NCI-H82 treated with DMSO at 0.1 percent for 48 hours (cell line): ENCODE measurements around the gene UNC79.

Experiments
- DNase-seq: peaks from one replicate; lab custom pipeline; 2025; ENCODE audit not compliant: unreplicated experiment; lab: John Stamatoyannopoulos, UW

Gene UNC79

DNA sequence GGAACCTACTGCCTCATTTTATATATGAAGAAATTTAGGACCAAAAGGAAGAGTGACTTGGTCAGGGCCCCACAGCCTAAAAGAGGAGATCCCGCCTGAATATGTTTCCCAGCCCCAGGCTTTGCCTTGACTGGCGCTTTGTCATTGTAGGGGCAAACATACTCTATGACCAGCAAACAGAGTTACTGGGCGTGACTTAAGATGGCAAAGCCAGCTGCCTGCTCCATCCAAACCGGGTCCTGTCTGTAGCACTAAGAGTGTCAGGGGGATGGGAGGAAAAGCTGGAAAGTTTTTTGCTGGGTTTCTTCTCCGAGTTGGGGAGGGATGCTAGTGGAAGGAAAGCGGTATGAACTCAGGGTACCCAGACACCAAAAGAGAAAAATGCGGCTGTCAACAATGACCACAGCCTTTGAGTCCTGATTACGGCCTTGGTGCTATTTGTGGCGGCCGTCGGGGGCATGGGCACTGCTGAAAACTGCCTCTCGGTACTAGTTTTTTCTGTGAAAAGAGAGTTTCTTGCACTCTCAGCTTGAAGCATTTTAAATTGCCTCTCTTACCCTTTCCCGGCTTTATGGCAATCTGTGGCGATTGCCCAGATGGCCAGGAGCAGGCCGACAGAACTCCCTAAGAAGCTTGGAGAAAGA lies 274.9 kb downstream of the UNC79 start:
- DNase-seq: no peak

DNA sequence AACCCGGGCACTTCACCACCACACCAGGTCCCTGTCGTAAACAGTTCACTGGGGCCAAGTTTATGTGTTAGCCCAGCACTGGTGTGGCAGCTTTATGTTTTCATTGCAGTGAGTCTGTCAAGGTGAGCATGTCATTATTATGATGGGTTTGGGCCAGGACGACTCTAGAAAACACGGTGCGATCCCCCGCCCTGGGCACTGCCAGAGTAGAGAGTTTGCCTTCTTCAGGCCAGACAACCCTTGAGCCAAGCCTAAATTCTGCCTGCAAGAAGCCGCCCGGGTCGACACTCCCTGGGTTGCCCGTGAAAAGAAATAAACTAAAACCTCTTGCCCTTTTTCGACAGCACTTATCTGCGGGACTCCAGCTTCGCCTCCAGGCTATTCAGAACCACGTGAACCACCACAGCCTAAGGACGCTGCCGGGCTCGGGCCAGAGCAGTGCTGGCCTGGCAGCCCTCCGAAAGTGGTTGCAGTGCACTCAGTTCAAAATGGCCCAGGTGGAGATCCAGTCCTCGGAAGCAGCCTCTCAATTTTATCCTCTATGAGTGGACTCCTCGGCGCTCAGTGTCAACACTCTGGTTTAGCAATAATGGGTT lies 275.7 kb downstream of the UNC79 start:
- DNase-seq: no peak

DNA sequence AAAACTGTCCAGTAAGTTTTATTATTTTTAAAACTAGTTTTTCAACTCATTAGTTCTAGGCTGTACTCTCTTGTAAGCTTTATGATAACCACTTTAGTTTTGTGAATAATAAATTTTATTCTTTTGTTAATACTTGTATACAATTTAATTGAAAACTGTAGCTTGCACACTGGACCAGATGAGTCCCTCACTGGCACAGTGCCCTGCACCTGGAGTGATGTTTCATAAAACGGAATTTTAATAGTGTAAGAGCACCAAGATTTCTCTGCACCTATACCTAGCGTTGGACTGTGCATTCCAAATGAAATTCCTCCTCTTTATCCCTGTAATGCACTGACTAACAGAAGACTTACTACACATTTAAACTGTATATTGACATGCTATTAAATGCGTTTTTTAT lies 276.7 kb downstream of the UNC79 start:
- no peak for DNase-seq

DNA sequence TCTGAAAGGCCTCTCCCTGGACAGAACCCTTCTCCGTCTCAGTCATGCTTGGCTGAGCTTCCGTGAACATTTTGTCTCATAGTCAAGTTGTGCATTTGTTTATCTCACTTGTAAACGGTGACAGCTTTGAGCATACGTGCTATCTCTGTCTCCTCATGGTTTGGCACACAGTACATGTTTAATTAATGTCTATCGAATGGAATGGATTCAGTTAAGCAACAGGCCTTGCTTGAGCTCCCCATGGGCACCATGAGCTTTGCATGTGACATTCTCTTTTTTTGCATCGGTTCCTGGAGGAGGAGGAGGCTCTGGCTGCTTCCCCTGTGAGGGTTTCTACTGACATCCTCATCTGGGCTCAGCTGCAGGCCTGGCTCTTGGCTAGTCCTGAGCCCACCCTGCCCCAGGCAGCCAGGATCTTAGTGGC lies 277.6 kb downstream of the UNC79 start:
- no peak for DNase-seq

DNA sequence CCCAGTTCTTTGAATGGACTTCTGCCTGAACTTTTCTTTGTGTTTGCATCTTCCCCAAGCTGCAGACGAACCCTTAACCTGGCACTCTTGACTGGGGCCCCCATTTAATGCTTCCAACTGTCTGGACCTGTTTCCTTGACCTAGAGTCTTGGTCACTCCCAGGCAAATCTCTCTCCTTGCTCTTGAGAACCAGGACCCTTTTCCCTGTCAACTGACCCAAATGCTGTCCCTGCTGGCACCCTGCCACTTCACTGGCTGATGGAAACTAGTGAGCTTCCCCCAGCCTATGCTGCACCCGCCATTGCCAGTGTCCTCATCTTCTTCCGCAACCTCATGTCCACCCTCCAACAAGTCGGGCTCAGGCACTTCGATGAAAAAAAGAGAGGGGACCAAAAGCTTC lies 278.1 kb downstream of the UNC79 start:
- no peak for DNase-seq

DNA sequence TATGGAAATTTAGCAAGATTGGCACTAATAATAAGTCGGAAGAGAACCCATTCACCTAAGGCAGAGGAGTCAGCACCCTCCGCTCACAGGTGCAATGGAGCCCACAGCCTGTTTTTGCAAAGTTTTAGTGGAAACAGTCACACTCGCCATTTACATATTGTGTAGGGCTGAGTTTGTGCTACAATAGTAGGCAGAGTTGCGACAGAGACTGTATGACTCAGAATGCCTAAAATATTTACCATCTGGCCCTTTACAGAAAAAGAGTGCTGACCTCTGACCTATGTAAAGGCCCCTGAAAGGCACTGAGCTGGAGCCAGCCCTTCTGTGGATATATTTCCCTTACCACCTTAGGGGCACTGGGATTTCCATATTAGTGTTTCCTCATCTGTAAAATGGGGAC lies 278.5 kb downstream of the UNC79 start:
- DNase-seq: no peak

DNA sequence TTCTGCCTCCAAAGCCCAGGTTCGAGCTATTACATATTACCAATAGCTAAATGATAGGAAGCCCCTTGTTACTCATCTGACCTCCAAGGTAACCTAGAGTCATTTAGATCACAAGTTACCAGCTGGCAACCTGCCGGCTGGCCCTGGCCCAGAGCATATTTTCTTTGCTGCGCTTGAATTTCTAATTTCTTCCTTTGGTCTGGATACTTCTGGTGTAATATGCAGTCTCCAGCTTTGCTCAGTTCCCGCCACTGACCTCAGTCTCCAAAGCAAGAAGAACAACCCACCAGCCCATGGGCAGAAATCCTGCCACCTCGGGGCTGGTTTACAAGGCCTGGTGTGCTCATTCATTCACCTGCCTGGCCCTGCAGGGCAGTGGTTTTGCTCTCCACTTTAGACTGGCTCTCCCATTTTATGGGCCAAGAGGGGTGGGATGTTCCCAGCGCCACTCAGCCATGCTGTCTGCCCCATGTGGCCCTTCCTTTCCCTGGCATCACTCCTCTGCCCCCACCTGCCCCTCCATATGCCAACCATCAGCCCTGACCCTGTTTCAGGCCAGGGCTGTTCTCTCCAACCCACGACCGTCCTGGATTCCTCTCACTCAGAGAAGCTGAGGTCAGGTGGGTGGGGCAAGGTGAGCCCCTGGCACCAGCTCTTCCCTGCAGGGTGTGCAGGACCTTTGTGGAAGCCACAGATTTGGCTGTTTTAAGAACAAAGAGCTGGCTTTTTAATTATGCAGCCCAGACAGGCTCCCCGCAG lies 281.5 kb downstream of the UNC79 start:
- DNase-seq: no peak

DNA sequence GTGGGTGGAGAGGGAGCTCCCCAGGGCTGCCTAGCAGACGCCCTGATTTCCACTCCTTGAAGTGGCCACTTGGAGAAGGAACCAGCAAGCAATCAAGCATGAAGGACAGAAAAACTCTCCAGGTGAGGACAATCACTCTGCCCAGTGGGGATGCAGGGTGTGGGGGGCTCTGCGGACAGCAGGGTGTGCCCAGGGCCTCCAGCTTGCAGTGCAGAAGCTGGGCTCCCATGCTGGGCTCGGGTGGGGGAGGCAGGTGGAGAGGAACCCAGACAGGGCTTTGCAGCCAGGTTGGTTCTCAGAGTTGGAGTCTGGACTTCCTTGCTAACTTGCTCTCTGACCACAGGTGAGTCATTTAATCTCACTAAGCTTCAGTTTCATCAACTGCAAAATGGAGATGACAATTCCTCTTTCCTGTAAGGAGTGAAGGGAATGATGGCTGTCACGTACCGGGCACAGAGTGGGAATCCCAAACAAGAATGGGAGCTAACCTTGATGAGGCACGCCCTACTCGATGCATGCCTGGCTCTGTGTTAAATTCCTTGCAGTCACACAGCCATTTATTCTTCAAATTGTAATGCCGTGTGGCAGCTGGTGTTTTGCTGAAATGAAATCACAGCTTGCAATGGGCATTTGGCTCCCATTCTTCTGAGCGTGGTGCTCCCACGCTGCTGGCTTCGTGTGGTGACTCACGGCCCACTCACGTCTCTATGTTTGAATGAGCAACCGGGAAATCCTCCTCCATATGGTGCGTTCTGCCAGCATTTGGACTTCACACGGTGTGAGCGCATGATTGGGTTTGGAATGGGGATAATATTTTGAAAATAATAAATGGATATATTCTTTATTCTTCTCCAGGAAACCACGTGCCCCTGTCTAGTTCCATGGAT lies 282.3 kb downstream of the UNC79 start:
- no peak for DNase-seq

DNA sequence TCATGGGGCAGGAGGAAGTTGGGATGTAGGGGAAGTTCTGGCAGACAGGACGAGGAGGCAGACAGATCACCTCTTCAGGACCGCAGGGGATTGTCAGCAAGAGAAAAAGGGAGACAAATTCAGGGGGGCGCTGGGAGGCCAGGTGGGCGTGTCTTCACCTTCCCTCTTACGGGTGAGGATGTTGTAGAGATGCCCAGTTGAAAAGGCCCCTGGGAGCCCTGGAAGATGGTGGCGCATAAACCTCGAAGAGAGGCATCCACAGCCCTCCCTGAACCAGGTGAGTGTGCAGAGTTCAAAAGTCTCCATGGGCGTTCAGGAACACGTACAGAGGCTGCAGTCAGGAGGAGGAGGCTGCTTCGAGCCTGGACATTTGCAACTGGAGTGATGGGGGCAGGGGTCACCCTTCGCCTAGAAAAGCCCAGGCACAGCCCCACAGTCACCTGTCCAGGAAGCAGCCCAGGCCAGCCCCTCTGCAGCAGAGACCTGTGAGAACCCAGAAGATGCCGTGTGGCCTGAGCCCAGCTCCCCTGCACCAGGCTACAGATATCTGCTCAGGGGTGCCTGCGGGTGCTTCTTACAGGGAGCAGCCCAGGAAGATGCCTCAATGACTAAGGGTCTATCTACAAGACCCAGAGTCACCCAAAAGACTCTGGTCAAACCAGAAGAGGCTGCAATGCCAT lies 283.1 kb downstream of the UNC79 start:
- no peak for DNase-seq

DNA sequence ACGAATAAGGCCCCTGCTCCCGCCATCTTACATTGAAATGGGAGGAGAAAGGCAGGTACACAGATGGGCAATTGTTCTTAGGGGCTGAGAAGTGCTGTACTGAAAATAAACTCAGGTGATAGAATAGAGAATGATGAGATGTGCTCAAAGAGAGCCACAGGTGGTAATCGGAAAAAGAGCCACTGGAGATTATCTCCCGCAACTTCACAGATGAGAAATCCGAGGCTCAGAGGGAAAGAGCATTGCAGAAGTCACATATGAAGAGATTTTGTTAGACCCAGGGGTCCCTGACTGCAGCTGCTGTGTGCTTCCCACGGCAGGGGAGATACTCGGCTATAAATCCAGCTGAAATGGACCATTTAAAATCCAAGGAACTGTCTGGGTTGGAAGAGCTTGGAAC lies 283.9 kb downstream of the UNC79 start:
- no peak for DNase-seq

DNA sequence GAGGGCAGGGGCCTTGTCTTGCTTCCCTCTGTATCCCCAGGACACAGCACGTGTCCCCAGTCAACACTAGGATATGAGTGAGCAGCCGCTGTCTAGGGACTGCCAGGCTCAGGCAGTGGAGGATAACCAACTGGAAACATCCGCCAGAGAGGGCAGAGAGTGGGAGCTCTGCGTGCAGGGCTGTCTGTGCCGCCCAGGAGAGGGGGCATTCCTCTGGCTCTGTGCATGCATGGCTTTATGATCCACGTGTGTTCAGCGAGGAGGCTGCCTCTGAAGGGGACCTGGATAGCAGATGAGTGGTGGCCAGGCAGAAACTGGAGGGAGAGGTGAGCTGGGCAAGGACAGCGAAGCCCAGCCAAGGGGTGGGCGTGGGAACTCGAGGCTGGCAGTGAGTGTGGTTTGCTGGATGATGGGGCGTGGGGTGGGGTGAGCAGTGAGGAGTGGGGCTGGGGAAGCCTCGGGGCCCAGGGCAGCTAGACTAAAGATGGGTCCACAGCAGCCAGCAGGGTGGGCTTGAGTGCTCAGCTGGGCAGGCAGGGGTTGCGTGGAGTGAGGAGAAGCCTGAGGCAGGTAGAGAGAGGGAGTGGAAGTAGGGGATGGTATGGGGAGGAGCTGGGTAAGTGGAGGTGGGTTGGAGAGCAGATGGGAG lies 284.7 kb downstream of the UNC79 start:
- no peak for DNase-seq

DNA sequence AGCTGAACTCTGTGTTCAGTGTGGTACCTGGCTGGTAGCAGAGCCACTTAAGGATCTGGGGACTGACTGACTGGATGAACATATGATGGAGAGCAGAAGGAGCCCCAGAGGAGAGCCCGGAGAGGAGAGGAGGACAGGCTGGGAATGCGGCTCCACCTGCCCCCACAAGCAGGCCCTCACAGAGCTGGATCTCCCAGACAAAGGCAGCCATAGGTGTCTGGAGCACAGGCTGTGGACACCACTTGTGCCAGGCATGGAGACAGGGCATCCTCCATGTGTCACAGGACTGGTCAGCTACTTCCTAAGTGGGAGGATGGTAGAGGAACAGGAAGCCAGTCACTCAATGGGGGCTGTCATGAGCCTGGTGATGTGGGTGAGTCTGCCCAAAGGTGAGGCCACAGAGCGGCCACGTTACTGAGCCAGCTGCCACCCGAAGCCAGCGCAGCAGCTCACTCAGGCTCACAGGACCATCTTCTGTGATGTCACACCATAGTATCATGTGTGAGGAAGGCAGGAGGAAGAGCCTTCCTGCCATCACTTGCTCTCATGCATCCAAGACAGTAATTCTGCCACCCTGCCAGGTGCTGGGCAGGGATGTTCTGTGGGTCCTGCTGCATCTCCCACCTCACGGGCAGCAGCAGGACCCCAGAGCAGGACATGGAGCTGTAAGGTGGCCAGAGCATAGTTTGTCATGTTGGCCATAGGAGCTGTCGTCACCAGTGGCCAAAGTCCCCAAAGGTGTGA lies 285.4 kb downstream of the UNC79 start:
- no peak for DNase-seq

DNA sequence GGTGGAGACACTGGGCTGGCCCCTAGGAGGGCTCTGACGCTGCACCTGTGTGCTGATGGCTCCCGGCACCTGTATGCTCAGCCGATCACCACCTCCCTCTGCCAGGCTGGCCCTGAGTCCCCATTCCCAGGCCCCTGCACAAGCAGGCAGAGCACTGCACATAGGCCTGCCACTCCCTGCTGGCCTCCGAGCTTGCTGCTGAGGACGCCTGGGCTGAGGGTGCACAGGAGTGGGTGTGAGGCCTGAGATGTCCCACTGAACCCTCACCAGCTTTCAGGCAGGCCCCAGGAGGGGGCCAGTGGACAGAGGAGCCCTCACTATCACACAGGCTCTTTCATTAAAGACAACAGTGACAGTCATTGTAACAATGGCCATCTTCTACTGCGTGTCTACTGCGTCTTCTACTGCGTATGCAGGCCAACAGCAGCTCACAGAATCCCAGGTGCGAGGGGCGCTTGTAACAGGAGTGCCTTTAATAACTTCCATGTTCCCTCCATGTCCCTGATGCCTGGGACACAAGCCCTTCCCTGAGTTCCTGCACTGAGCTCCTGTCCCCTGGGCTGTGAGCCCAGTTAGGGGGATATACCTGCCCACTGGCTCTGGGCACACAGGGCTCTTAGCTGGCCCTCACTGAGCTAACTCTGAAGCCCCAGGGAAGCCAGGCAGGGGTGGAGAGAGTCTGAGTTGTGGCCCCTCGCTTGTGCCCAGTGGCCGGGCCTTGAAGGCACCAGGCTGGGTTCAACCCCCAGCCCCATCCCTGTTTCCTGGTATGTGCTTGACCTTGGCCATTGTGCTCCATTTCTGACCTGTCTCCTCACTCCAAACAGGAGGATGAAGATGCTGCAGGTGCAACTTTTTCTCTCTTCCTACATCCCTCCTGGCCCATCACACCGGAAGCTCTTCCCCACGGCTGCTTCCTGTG lies 286.3 kb downstream of the UNC79 start:
- no peak for DNase-seq

DNA sequence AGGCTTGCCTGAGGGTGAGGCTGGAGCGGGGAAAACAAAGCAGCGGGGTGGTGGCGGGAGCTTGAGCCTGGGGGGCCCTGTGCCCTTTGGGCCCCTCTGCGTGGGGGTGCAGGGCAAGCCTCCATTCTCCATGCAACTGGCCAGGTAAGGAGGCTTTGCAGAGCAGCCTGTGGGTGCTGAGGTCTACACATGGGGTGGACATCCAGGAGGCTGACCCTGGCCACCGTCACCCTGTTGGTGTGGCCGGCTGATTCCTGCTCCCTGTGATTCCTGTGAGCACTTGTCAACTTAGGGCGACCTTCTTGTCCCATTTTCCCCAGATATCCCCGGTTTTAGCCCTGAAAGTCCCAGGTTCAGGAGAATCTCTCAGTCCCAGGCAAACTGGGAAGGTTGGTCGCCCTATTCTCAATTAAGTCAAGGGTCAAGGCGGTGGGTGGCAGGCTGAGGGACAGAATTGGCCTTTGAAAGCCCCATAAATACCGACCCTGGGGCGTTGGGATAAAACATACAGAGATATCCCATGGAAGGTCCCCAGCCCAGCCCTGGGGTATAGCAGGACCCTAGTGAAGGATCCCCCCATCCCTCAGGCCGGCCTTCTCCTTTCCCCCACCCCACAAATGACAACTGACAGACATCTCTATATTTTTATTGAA lies 287.1 kb downstream of the UNC79 start:
- DNase-seq: no peak

DNA sequence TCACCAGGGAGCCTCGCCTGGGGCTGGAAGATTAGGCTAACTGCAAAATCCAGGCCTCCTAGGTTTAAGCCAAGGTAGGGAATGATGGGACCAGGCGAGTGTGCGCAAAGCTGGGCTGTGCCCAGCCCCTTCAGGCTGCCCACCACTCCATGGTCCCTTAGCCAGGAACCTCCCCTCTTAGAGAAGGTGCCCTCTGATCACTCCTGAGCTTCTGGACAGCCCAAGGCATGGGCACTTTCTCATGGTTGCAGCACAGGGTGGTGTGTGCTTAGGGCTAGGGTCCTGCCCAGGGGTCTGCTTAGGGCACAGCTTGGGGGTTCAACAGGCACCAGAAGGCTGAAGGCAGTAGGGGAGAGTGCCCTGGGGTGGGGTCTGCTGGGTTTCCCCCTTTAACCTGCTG lies 288.5 kb downstream of the UNC79 start:
- DNase-seq: no peak

DNA sequence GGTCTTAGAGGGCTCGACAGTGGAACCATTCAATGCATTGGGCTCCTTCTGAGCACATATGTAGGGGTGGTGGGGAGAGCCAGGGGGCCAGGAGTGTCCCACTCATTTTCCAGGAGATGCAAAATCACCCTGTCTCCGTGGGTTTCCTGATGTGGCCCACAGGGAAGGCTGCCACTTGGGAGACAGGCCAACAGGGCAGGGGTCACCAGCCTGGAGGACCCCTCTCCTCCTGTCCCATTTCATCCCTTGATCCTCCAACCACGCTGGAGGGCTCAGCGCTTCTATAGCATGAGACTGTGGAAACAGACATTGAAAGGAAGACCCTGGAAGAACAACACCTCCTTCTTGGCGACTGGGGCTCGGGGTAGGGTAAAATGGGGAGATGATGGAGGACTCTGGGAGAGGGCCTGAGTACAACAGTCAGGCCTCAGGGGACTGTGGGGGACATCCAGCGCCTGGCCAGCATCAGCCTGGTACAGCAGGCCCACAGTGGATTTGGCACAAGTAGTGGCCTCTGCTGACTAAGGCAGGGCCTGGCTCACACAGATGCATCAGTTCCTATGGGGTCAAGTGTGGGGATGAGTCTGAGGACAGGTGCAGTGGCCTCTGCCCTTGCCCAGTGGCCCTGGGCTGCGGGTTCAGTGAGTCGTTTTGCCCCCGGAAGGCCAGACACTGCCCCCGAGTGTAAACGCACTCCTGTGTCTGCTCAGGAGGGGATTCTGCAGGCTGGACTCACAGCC lies 289.5 kb downstream of the UNC79 start:
- no peak for DNase-seq

DNA sequence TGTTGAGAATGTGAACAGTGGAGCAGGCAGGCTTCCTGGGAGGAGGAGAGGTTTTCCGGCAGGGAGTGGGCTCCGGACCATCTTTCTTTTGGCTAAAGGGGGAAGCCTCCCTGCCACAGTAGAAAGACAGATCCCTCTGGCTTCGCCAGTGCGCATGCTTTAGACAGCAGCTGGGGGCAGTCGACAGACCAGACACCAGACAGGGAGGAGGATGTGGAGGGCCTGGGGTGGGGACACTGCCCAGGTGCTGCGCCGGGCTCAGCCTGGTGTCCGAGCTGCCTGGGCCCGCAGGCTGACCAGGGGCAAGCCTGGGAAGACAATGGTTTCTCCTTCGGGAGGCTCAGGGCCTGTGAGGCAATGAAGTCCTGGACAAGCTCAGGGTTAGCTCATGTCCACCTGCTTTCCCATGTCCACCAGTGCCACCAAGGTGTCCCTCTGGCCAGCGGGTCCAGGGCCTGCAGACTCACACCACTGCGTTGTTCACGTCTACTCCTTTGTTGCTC lies 290.3 kb downstream of the UNC79 start:
- DNase-seq: no peak
